ENCODE measurements around the gene MCL1. TPM values are rescaled to one million over a fixed set of nuclear protein-coding genes. Genes with fewer than 3 reads are reported as not detected.
A peak's percentile ranks its signal among the peaks of the same experiment; 100 is the strongest.

Gene MCL1
- total and polyA plus RNA-seq, 2 of the 13 experiments (the other 11 are each of a cell fraction or from before 2014, with no cell fraction given), result 69.5 to 125 TPM

DNA sequence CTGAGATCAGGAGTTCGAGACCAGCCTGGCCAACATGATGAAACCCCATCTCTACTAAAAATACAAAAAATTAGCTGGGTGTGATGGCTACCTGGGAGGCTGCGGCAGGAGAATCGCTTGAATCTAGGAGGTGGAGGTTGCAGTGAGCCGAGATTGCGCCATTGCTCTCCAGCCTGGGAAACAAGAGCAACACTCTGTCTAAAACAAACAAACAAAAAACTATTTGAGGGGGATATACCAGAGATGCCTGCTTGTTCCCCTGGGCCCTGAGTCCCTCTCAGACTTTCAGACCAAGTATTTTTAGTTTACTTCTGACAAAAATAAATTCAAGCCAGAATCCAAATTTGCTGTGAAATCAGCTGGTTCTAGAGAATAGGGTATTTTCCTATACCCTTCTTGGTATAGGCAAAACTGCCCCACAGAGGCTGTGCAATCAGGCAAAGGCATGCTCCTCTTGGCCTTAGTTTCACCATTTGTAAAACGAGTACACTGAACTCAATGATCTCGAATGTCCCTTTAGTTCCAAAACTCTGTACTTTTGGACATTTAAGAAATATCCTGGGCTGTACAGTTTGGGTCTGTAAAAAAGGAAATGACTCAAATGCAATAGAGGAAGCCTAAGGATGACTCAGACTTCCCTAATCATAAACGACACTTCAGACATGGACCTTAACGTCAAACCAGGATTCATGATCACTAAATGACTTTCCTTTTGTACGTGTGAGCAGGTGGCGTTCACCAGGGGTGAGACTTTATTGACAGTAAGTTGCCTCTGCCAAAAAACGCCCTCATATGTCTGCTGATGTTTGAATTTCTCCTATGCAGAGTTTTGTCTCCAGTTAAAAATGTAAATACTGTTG, 33.9 kb upstream of the MCL1 start:
- peak; percentile 79 for DNase-seq (ENCODE audit: low spot score)
- TF ChIP-seq MTF1 (CRISPR knock-in tag; IDR thresholded peaks at IDR 0.05), result no peak
- TF ChIP-seq CREB1 (IDR thresholded peaks at IDR 0.05), result no peak
- peak; percentile 59 for TF ChIP-seq CREB1 (CRISPR knock-in tag; IDR thresholded peaks at IDR 0.05)
- no peak for TF ChIP-seq ZFP36 (IDR thresholded peaks at IDR 0.05; ENCODE audit: borderline replicate concordance, low read depth, low read length, partially characterized antibody)
- no peak for TF ChIP-seq ZNF737 (CRISPR knock-in tag; IDR thresholded peaks at IDR 0.05; ENCODE audit: borderline replicate concordance)
- TF ChIP-seq EP300 (IDR thresholded peaks at IDR 0.05; ENCODE audit: low read depth in 2 of 2, low read length in 2 of 2), result peak in 1 of 2 experiments; percentile 64; a peak in 2 of 4 replicates
- TF ChIP-seq EP300 (CRISPR knock-in tag; IDR thresholded peaks at IDR 0.05; ENCODE audit: borderline replicate concordance), result no peak; the same call in 1 of the 2 replicates
- no peak for TF ChIP-seq ATAD3A (CRISPR knock-in tag; IDR thresholded peaks at IDR 0.05)
- TF ChIP-seq, protein P1, sequence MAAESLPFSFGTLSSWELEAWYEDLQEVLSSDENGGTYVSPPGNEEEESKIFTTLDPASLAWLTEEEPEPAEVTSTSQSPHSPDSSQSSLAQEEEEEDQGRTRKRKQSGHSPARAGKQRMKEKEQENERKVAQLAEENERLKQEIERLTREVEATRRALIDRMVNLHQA (CRISPR knock-in tag; IDR thresholded peaks at IDR 0.05), result no peak
- TF ChIP-seq ZNF326 (CRISPR knock-in tag; IDR thresholded peaks at IDR 0.05; ENCODE audit: borderline replicate concordance), result no peak
- TF ChIP-seq RELA (CRISPR knock-in tag; IDR thresholded peaks at IDR 0.05), result 0 out of 2 replicates have a peak, but pooled peaks have one; percentile 17
- TF ChIP-seq ESRRA (CRISPR knock-in tag; IDR thresholded peaks at IDR 0.05; ENCODE audit: low read depth), result no peak
- 0 out of 2 replicates have a peak, but pooled peaks have one; percentile 27 for TF ChIP-seq ZNF460 (CRISPR knock-in tag; IDR thresholded peaks at IDR 0.05; ENCODE audit: borderline replicate concordance)
- no peak for TF ChIP-seq ZNF644 (CRISPR knock-in tag; IDR thresholded peaks at IDR 0.05; ENCODE audit: low read depth)
- TF ChIP-seq RORA (CRISPR knock-in tag; IDR thresholded peaks at IDR 0.05), result no peak
- TF ChIP-seq, protein P2, sequence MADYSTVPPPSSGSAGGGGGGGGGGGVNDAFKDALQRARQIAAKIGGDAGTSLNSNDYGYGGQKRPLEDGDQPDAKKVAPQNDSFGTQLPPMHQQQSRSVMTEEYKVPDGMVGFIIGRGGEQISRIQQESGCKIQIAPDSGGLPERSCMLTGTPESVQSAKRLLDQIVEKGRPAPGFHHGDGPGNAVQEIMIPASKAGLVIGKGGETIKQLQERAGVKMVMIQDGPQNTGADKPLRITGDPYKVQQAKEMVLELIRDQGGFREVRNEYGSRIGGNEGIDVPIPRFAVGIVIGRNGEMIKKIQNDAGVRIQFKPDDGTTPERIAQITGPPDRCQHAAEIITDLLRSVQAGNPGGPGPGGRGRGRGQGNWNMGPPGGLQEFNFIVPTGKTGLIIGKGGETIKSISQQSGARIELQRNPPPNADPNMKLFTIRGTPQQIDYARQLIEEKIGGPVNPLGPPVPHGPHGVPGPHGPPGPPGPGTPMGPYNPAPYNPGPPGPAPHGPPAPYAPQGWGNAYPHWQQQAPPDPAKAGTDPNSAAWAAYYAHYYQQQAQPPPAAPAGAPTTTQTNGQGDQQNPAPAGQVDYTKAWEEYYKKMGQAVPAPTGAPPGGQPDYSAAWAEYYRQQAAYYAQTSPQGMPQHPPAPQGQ (CRISPR knock-in tag; IDR thresholded peaks at IDR 0.05; ENCODE audit: borderline replicate concordance), result no peak
- TF ChIP-seq, protein P3, sequence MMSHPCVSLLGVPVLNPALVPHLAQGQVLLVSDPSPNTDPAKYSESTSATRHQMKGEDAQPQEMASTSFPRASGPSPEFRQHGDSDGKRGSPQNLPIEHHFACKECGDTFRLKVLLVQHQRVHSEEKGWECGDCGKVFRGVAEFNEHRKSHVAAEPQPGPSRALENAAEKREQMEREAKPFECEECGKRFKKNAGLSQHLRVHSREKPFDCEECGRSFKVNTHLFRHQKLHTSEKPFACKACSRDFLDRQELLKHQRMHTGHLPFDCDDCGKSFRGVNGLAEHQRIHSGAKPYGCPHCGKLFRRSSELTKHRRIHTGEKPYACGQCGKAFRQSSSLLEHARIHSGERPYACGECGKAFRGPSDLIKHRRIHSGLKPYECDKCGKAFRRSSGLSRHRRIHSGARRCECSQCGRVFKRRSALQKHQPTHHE (CRISPR knock-in tag; IDR thresholded peaks at IDR 0.05; ENCODE audit: borderline replicate concordance), result no peak
- no peak for TF ChIP-seq KAT2B (IDR thresholded peaks at IDR 0.05; ENCODE audit: borderline replicate concordance, low read depth, low read length)
- no peak for TF ChIP-seq STAT5B (CRISPR knock-in tag; IDR thresholded peaks at IDR 0.05)
- no peak for TF ChIP-seq ZNF34 (CRISPR knock-in tag; IDR thresholded peaks at IDR 0.05; ENCODE audit: borderline replicate concordance)
- no peak for TF ChIP-seq ZNF781 (CRISPR knock-in tag; IDR thresholded peaks at IDR 0.05; ENCODE audit: borderline replicate concordance, not compliant biosample characterization)

More for the DNA sequence above, 33.9 kb upstream of the MCL1 start:
- Histone ChIP-seq H4K20me1 (ENCODE audit: insufficient read depth, low read length) (no peaks in the 10 kb centered on the region), H3K9ac (ENCODE audit: insufficient read depth, low read depth, low read length) (peak overlapping the region; percentile 70), H3K79me2 (ENCODE audit: insufficient read depth, low read length) (peaks cover 3% of the 10 kb centered on the region), H3K36me3 (replicated peaks in 1 of 2; ENCODE audit: control insufficient read depth in 1 of 2, insufficient read depth in 2 of 2, low read length in 2 of 2) (peaks cover 0 to 8% of the 10 kb centered on the region in 2 experiments; a peak in 2 of 5 replicates), H2AFZ (ENCODE audit: low read length) (no peak overlapping the region), H3K4me1 (ENCODE audit: insufficient read depth, low read length) (peaks cover 58% of the 10 kb centered on the region), H3K27me3 (ENCODE audit: control insufficient read depth in 1 of 2, insufficient read depth in 2 of 2, low read length in 2 of 2) (no peaks in the 10 kb centered on the region), H3K27ac (ENCODE audit: extremely low read length, insufficient read depth, low read length) (peak overlapping the region; percentile 95), H3K4me3 (replicated peaks in 1 of 3; ENCODE audit: insufficient read depth in 1 of 3, low read depth in 2 of 3, low read length in 3 of 3) (peak overlapping the region in 1 of 3 experiments; percentile 24; a peak in 1 of 6 replicates), H3K4me2 (ENCODE audit: low read depth, low read length) (peak overlapping the region; percentile 48), H3K9me3 (ENCODE audit: low read length) (no peaks in the 10 kb centered on the region)
- ATAC-seq, result peak; percentile 16
- 23% methylated on average over 12 of the region's 12 CpGs for WGBS (ENCODE audit: low lambda C conversion rate)
- BruUV-seq (replicated peaks), result no TSS peak
- peak; percentile 84 for FAIRE-seq
- ChIA-PET POLR2A (interaction anchor here (0.8 to 2.9 kb wide), 7 partner anchors 8 to 53 kb away, joined by 3 to 38 read pairs (median 6); partner anchors contain the start of genes ENSA and MCL1), CTCF (ENCODE audit: low intra/inter-chr PET ratio, low total read pairs) (no interaction called here)
- in situ Hi-C loops (cut with HindIII; ENCODE audit: extremely low pct_ligation_motif_present, low pct_unique_long_range_greater_than_20kb) (no loop called here), intact Hi-C loops (cut with micrococcal nuclease; ENCODE audit: unreplicated experiment) (loop anchor here (5.0 kb wide), 1 partner anchor 36 kb away; the partner anchor contains the start of gene MCL1)
